Peyer's patch (tissue), 4 donors: ENCODE measurements around the gene DOLK.

Experiments
- POLR2A ChIP-seq, 2 donors: fragments of 450-650 bp; IDR thresholded peaks; one replicate each; pipeline ENCODE4 v1.5.1; 2017; ENCODE audit warnings: antibody characterized with exemption in 2 of 2, mild to moderate bottlenecking in 2 of 2, moderate library complexity in 2 of 2
- TF ChIP-seq, protein P1 (sequence below), 6 experiments: fragments of 450-650 bp in 4 of 6; fragments of 200-600 bp in 2 of 6; sonication (generic) in 1 of 6; IDR thresholded peaks; one replicate each; pipeline ENCODE4 v1.5.1; 2017 to 2019; ENCODE audit warnings: antibody characterized with exemption in 6 of 6, mild to moderate bottlenecking in 3 of 6, moderate library complexity in 1 of 6

GRCh38 chr9:128913048-128913900 lies 34.1 kb downstream of the DOLK start:
- no peak for TF ChIP-seq POLR2A (IDR thresholded peaks at IDR 0.05)
- TF ChIP-seq, protein P1, sequence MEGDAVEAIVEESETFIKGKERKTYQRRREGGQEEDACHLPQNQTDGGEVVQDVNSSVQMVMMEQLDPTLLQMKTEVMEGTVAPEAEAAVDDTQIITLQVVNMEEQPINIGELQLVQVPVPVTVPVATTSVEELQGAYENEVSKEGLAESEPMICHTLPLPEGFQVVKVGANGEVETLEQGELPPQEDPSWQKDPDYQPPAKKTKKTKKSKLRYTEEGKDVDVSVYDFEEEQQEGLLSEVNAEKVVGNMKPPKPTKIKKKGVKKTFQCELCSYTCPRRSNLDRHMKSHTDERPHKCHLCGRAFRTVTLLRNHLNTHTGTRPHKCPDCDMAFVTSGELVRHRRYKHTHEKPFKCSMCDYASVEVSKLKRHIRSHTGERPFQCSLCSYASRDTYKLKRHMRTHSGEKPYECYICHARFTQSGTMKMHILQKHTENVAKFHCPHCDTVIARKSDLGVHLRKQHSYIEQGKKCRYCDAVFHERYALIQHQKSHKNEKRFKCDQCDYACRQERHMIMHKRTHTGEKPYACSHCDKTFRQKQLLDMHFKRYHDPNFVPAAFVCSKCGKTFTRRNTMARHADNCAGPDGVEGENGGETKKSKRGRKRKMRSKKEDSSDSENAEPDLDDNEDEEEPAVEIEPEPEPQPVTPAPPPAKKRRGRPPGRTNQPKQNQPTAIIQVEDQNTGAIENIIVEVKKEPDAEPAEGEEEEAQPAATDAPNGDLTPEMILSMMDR (IDR thresholded peaks at IDR 0.05), result no peak
